WI38 (cell line): ENCODE measurements around the gene APOBEC3G.

ENCODE experiments used
- H3K4me3 ChIP-seq: 2 replicates; pipeline ENCODE4 v1.5.1; 2011; ENCODE audit warnings: low read depth, mild to moderate bottlenecking, control low read depth, low read length
- TF ChIP-seq, protein P1 (sequence below): IDR thresholded peaks from 2 replicates; pipeline ENCODE4 v1.5.1; 2012; ENCODE audit warnings: low read depth, mild to moderate bottlenecking, control low read depth, low read length

Gene APOBEC3G

DNA sequence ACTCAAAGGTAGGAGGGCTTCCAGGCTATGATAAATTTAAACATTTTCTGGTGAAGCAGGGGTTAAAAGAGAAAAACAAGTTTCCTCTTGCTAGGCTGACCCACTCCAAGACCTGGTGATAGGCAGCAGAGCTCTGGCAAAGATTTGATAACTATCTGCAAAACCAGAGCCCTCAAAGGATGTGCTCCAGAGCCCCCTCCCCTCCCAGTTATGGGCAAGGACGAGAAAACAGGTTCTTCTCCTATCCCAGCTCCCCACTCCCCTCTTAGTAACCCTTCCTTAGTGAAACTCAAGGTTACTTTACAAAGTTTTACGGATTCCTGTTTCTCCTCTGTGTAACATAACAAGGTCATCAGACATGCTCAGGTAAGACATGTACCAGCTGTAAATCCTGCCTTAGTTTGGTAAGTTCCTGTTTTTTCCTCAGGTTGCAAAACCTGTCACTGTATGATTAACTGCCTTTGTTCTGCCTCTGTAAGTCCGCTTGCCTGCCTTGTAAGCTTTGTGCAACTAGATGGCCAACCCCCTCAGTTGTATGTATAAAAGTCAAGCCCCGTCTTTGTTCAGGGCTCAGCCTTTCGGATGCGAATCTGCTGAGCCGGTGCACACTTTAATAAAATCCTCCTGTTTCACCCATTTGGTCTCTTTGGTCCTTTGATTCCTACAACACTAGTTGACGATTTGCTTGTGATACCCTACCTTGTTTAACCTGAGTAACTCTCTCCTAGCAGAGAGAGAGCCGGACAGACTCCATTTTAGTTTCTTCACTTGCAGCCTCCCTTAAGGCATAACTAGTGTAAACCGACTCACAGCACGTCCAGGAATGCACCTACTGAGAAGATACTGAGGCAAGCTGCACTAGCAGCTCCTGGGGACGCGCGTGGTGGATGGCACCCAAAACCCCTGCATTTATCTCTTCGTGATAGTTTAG, 33.8 kb downstream of the APOBEC3G start:
- TF ChIP-seq, protein P1, sequence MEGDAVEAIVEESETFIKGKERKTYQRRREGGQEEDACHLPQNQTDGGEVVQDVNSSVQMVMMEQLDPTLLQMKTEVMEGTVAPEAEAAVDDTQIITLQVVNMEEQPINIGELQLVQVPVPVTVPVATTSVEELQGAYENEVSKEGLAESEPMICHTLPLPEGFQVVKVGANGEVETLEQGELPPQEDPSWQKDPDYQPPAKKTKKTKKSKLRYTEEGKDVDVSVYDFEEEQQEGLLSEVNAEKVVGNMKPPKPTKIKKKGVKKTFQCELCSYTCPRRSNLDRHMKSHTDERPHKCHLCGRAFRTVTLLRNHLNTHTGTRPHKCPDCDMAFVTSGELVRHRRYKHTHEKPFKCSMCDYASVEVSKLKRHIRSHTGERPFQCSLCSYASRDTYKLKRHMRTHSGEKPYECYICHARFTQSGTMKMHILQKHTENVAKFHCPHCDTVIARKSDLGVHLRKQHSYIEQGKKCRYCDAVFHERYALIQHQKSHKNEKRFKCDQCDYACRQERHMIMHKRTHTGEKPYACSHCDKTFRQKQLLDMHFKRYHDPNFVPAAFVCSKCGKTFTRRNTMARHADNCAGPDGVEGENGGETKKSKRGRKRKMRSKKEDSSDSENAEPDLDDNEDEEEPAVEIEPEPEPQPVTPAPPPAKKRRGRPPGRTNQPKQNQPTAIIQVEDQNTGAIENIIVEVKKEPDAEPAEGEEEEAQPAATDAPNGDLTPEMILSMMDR, result no peak
- no peak overlapping the region for H3K4me3 ChIP-seq

DNA sequence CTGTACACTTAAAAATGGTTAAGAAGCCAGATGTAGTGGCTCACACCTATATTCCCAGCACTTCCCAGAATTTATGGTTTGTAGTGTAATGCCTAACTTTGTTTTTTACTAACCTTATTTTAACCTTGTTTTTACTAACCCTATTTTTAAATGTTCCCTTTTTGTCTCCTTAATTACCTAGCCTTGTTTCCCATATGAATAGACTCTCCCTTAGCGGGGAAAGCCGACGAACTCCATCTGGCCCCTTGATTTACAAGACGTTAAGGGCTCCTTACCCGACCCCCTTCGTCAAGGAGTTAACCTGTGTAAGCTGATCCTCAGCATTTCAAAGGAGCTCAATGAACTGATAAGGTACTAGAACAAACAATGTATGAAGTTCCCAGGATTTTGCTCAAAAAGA, 37.0 kb downstream of the APOBEC3G start:
- TF ChIP-seq, protein P1, result no peak
- H3K4me3 ChIP-seq, result no peak overlapping the region

DNA sequence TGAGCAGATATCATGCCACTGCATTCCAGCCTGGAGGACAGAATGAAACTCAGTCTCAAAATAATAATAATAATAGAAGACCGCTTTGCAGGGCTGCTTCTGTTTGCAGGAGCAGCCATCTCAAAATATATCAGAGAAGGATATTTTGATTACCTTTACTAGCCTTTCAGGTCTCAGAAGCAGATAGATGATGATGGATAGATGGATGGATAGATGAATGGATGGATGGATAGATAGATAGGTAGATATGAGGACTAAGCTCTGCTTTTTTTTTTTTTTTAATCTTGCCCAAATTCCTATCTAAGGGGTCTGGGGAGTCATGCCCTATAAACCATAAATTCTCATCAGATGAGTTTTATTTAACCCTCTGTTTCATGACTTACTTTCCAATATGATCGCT, 38.5 kb downstream of the APOBEC3G start:
- no peak overlapping the region for H3K4me3 ChIP-seq
- TF ChIP-seq, protein P1, result no peak

DNA sequence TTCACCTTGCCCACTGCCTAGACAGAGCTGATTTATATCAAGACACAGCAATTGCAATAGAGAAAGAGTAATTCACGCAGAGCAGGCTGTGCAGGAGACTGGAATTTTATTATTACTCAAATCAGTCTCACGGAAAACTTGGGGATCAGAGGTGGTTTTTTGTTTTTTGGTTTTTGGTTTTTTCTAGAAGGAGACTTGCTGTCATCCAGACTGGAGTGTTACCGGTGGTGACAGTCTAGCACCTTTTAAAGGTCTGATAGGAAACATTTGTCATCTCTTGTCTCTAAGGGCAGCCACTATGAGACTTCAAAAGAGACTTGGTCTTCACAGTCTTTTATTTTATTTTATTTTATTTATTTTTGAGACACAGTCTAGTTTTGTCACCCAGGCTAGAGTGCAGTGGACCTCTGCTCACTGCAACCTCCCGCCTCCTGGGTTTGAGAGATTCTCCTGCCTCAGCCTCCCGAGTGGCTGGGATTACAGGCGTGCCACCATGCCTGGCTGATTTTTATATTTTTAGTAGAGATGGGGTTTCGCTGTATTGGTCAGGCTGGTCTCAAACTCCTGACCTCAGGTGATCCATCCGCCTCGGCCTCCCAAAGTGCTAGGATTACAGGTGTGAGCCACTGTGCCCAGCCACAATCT, 39.0 kb downstream of the APOBEC3G start:
- no peak overlapping the region for H3K4me3 ChIP-seq
- TF ChIP-seq, protein P1, result no peak

DNA sequence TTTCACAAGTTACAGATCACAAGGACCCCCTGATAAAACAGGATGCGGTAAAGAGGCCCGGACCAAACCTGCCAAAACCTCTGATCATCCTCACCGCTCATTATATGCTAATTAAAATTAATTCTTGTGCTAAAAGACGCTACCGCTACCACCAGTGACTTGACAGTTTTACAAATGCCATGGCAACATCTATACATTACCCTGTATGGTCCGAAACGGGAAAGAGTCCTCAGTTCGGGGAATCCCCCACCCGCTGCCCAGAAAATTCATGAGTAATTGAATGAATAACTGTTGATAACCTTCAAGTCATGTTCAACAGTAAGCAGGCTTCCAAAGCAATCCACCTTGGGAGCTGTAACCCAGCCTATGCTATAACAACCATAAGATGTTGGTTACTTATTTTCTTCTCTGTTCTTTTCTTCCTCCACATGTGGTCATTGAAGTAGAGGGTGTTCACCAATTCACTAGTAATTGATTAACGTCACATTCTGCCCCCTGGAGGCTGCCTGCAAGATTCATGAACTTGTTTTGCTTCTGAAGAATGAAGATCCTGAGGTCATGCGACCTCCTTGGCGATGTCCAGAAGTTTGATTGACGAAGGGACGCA, 40.6 kb downstream of the APOBEC3G start:
- H3K4me3 ChIP-seq, result no peak overlapping the region

DNA sequence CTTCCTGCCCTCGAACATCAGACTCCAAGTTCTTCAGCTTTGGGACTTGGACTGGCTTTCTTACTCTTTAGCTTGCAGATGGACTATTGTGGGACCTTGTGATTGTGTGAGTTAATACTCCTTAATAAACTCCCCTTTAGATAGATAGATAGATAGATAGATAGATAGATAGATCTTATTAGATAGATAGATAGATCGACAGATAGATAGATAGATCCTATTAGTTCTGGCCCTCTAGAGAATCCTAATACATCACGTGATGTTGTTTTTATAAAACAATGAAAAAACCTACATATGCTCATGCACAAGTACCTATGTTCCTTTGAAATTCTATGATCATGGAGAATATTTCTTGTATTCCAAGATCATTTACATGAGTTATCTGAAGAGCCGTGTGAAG, 43.9 kb downstream of the APOBEC3G start:
- TF ChIP-seq, protein P1, result no peak

More for the DNA sequence above, 40.6 kb downstream of the APOBEC3G start:
- TF ChIP-seq, protein P1, result peak; percentile 45; the same call in 1 of the 2 replicates

More for the DNA sequence above, 43.9 kb downstream of the APOBEC3G start:
- no peak overlapping the region for H3K4me3 ChIP-seq
